Epithelial cell of esophagus (primary cell): Measurements from ENCODE around the gene NQO2.
"Not testable (repeated sequence)": the region's sequence is repeated elsewhere in the genome, so short reads cannot be mapped to it uniquely, and the experiment has no call there.

Experiments used
- DNase-seq: peaks from one replicate; pipeline ENCODE4 v3.0.0; 2010; ENCODE audit warnings: low read depth
- H3K4me3 ChIP-seq: 2 replicates; pipeline ENCODE4 v1.5.1; 2011; ENCODE audit warnings: mild to moderate bottlenecking, low read length, control low read depth
- TF ChIP-seq, protein P1 (sequence below): IDR thresholded peaks from 2 replicates; pipeline ENCODE4 v1.5.1; 2011; ENCODE audit warnings: low read depth, mild to moderate bottlenecking, low read length, control low read depth, inconsistent platforms; ENCODE audit not compliant: insufficient read depth; ENCODE audit errors: missing control alignments

The NQO2 gene

DNA sequence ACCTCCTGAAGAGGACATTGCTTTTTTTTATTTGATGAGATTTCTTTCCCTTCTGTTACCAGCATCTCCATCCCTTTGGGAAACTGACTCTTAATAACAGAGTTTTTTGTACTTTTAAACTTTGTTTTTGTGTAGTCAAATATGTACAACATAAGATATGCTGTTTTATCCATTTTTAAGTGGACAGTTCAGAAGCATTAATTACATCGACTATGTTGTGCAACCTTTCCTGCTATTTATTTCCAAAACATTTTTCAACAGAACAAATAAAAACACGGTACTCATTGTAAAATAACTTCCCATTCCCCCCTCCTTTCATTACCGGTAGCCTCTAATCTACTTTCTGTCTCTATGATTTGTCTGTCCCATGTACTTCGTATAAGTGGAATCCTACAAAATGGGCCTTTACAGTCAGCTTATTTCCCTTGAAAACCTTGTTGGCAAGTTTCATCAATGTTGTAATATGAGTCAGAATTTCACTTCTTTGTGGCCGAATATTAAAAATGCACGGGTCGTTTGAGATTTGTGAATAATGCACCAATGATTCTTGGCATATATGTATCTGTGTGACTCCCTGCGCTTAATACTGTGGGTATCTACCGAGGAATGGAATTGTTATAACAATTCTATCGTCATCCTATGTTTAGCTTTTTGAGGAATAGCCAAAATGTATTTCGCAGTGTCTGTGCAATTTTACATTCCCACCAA lies 57.5 kb downstream of the NQO2 start:
- H3K4me3 ChIP-seq: no peak overlapping the region
- no peak for DNase-seq
- TF ChIP-seq, protein P1, sequence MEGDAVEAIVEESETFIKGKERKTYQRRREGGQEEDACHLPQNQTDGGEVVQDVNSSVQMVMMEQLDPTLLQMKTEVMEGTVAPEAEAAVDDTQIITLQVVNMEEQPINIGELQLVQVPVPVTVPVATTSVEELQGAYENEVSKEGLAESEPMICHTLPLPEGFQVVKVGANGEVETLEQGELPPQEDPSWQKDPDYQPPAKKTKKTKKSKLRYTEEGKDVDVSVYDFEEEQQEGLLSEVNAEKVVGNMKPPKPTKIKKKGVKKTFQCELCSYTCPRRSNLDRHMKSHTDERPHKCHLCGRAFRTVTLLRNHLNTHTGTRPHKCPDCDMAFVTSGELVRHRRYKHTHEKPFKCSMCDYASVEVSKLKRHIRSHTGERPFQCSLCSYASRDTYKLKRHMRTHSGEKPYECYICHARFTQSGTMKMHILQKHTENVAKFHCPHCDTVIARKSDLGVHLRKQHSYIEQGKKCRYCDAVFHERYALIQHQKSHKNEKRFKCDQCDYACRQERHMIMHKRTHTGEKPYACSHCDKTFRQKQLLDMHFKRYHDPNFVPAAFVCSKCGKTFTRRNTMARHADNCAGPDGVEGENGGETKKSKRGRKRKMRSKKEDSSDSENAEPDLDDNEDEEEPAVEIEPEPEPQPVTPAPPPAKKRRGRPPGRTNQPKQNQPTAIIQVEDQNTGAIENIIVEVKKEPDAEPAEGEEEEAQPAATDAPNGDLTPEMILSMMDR: no peak

DNA sequence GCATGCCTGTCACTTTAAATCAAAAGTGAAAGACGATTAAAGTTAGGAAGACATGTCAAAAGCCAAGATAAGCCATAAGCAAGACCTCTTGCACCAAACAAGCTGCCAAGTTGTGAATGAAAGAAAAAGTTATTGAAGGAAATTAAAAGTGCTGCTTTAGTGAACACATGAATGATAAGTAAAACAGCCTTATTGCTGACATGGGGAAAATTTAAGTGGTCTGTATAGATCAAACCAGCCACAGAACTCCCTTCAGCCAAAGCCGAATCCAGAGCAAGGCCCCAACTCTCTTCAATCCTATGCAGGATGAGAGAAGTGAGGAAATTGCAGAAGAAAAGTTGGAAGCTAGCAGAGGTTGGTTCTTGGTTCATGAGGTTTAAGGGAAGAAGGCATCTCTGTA lies 59.3 kb downstream of the NQO2 start:
- TF ChIP-seq, protein P1: no peak
- no peak overlapping the region for H3K4me3 ChIP-seq
- DNase-seq: no peak

DNA sequence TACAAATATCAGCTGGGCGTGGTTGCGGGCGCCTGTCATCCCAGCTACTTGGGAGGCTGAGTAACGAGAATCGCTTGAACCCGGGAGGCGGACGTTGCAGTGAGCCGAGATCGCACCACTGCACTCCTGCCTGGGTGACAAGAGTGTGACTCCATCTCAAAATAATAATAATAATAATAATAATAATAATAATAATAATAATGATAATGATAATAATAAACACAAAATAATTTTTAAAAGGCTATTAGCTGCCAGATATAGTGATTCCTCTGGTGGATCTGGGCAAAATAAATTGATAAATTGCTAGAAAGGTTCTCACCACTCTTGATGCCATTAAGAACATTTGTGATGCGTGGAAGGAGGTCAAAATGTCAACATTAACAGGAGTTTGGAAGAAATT lies 60.4 kb downstream of the NQO2 start:
- DNase-seq: not testable (repeated sequence)

DNA sequence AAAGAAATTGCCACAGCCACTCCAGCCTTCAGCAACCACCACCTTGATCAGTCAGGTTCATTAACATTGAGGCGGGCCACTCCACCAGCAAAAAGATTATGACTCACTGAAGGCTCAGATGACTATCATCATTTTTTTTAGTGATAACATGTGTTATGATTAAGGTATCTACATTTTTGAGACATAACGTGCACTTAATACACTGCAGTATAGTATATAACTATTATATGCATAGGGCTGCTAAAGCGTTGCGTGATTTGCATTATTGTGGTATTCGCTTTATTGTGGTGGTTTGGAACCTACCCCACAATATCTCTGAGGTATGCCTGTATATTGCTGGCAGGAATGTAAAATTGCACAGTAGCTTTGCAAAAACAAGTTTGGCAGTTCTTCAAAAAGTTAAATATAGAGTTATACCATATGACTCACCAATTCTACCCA lies 61.8 kb downstream of the NQO2 start:
- TF ChIP-seq, protein P1: peak; percentile 51
- peak; percentile 88 for DNase-seq
- H3K4me3 ChIP-seq: no peak overlapping the region

More for the DNA sequence above, 60.4 kb downstream of the NQO2 start:
- H3K4me3 ChIP-seq: not testable (repeated sequence)

DNA sequence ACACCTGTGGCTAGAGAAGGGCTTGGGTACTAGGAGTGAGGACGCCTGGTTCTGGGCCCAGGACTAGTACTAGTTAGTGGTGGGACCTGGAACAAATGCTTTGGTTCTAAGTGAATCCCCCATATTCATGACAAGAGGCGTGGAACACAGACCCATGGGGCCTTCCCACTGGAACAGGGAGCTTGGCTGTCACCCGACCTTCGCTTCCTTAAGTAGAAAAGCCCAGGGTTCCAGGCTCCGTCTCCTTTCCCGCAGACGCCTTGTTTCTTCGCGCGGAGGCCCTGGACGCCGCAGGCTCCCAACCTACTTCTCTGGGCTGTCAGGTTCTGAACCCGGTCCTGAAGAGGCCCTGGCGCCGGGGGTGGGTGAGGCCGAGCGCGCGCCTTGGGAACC lies 63.6 kb downstream of the NQO2 start:
- peak overlapping the region; percentile 68 for H3K4me3 ChIP-seq
- not testable (repeated sequence) for DNase-seq

DNA sequence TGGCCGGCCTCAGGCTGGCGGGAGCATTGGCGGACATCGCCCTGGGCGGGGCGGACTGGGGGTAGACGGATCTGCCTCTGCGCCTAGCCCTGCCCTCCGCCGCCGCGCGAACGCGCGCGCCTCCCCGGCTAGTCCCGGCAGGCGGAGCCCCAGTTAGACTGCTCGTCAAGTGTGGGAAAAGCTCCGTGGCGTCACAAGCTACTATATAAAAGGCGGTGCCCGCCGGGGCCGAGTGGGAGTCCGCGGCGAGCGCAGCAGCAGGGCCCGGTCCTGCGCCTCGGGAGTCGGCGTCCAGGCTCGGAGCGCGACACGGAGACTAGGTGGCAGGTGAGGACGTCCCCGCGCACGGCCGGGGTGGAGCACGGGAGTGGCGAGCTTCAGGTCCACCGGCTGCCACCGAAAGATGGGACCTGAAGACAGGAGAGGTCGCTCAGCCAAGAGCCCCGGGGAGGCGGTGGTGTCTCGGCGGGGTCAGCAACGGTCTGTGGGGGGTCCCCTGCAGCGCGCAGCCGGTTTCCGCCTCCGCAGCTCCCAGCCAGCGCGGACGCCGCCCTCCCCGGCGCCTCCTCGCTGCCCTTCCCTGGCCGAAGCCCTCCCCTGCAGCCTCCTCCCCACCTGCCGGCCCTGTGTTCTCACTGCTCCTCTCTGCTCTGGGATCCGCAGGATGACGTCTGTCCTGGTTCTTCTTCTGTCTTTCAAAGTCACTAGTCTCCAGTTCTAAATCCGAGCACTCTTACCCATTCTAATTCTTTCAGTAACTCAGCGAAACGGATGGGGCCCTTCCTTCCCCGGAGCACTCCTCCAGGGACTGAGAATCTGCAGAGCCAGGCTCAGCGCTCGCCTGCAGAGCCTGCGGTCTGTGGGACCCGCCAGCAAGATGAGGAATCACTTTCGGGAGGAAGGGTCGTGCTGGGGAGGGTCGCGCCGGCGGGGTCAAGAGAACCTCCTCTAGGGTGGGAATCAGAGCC lies 64.3 kb downstream of the NQO2 start:
- peak overlapping the region; percentile 68 for H3K4me3 ChIP-seq
- peak; percentile 95 for DNase-seq
- TF ChIP-seq, protein P1: no peak

DNA sequence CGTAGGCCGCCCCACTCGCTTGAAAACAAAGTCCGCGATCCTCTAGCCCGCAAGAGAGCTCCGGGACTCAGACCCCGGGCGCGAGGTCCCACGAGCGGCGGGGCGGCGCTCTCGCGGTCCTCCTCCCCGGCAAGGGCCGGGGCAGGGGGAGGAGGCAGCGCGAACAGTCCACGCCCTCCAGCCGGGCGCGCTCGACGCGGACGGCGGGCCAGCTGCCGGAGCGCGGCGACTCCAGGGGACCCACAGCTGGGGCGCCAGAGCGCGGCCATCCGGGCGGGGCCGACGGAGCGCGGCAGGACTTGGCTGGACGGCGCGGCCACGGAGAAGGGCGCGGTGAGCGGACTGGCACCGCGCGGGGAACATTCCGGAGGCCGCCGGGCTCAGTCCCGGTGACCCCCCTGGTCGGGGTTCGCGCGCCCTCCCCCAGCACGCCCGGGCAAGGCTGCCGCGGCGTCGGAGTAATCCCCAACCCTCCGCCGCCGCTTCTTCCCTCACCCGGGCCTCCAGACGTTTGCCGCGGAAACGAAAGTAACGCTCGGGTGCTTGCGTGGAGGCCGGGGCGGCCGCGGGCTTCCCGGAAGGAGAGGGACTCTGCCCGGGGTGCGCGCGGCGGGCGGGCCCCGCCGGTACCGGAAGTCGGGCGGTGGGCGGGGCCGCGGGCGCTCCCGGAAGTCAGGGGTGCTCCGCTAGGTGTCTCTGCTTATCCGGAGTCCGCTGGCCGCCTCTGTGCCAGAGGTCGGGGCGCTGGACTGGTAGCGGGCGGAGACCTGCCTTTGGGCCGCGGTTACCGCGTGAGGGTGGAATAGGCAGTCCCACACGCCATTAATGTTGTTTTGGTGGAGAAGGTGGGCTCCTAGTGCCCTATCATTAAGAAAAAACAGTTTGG lies 68.9 kb downstream of the NQO2 start, which contains the start of gene RIPK1:
RIPK1 (plus strand) TSS at position 166 of the 886 bp plus-strand sequence. CDS start 8,330 bp downstream, outside the sequence.
- DNase-seq: peak; percentile 90
- TF ChIP-seq, protein P1: peak; percentile 27
- peak within 1 kb of the TSS; percentile 54 for H3K4me3 ChIP-seq
